Karpas-422 (cell line): Measurements from ENCODE around the gene SH3BP1. TPM values are rescaled to one million over a fixed set of nuclear protein-coding genes. Genes with fewer than 3 reads are reported as not detected.
A peak's percentile ranks its signal among the peaks of the same experiment; 100 is the strongest.
"Not testable (repeated sequence)": the region's sequence is repeated elsewhere in the genome, so short reads cannot be mapped to it uniquely, and the experiment has no call there.

Experiments
- DNase-seq: peaks from one replicate; pipeline ENCODE4 v3.0.0-alpha.2; 2015
- H2AFZ ChIP-seq: fragments of 200-600 bp; sonication (generic); 2 replicates; pipeline ENCODE4 v1.6.1; 2014; ENCODE audit warnings: antibody characterized with exemption, low read length, mixed read lengths
- H3K27ac ChIP-seq: fragments of 200-600 bp; sonication (generic); 2 replicates; pipeline ENCODE4 v1.5.1; 2014; ENCODE audit warnings: mild to moderate bottlenecking, low read length, moderate library complexity
- H3K27me3 ChIP-seq: fragments of 200-600 bp; sonication (generic); 2 replicates; pipeline ENCODE4 v1.6.1; 2014; ENCODE audit warnings: low read length, mixed read lengths
- H3K36me3 ChIP-seq: fragments of 200-600 bp; sonication (generic); 2 replicates; pipeline ENCODE4 v1.6.1; 2014; ENCODE audit warnings: low read length, mixed read lengths; ENCODE audit not compliant: insufficient read depth
- H3K4me1 ChIP-seq: fragments of 200-600 bp; sonication (generic); 2 replicates; pipeline ENCODE4 v1.6.1; 2014; ENCODE audit warnings: mild to moderate bottlenecking, low read length, mixed read lengths
- H3K4me2 ChIP-seq: fragments of 200-600 bp; sonication (generic); 2 replicates; pipeline ENCODE4 v1.6.1; 2014; ENCODE audit warnings: low read length, low read depth, mild to moderate bottlenecking; ENCODE audit not compliant: poor library complexity, severe bottlenecking
- H3K4me3 ChIP-seq: fragments of 200-600 bp; sonication (generic); 2 replicates; pipeline ENCODE4 v1.5.1; 2014; ENCODE audit warnings: mild to moderate bottlenecking, antibody characterized with exemption, low read length, mixed read lengths
- H3K79me2 ChIP-seq: fragments of 200-600 bp; sonication (generic); 2 replicates; pipeline ENCODE4 v1.6.1; 2014; ENCODE audit warnings: mild to moderate bottlenecking, low read length, mixed read lengths
- H3K9ac ChIP-seq: fragments of 200-600 bp; sonication (generic); 2 replicates; pipeline ENCODE4 v1.6.0; 2014; ENCODE audit warnings: low read length
- H3K9me2 ChIP-seq: fragments of 200-600 bp; sonication (generic), shearing (Covaris generic); replicated peaks from 2 replicates; pipeline ENCODE4 v1.6.0; 2014; ENCODE audit warnings: mild to moderate bottlenecking, low read length, moderate library complexity; ENCODE audit not compliant: insufficient read depth
- H3K9me3 ChIP-seq: fragments of 300-700, 200-600 bp; sonication (generic); 2 replicates; pipeline ENCODE4 v1.6.1; 2014; ENCODE audit warnings: low read length, mixed read lengths
- H4K20me1 ChIP-seq: fragments of 200-600 bp; sonication (generic); 2 replicates; pipeline ENCODE4 v1.6.1; 2014; ENCODE audit warnings: mild to moderate bottlenecking, antibody characterized with exemption, low read length, low read depth; ENCODE audit not compliant: insufficient read depth
- total RNA-seq: library from RNA; depleted of rRNA; stranded (reverse); fragments of >200 nt; shearing (Covaris generic); gene quantifications from 2 replicates; pipeline ENCODE4 v1.2.3, GENCODE V29; 2014; ENCODE audit warnings: low replicate concordance

SH3BP1 gene
- total RNA-seq, 1 experiment from 2014 or later = 43.2 TPM

DNA sequence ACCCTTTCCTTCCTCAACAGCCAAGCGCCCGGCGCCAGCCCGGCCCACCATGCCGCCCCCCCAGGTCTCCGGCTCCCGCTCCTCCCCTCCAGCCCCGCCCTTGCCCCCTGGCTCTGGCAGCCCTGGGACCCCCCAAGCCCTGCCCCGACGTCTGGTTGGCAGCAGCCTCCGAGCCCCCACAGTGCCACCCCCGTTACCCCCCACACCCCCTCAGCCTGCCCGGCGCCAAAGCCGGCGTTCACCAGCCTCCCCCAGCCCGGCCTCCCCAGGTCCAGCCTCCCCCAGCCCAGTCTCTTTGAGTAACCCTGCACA, 15.7 kb downstream of the SH3BP1 start:
- Histone ChIP-seq H3K27me3 (no peaks in the 10 kb centered on the region), H3K9ac (no peak overlapping the region), H3K79me2 (peaks cover 12% of the 10 kb centered on the region), H3K4me1 (peaks cover 23% of the 10 kb centered on the region), H3K9me2 (no peaks in the 10 kb centered on the region), H3K9me3 (no peaks in the 10 kb centered on the region), H4K20me1 (peaks cover 11% of the 10 kb centered on the region), H3K4me2 (no peak overlapping the region), H3K27ac (no peak overlapping the region), H2AFZ (no peak overlapping the region), H3K4me3 (no peak overlapping the region), H3K36me3 (peaks cover 12% of the 10 kb centered on the region)
- no peak for DNase-seq

DNA sequence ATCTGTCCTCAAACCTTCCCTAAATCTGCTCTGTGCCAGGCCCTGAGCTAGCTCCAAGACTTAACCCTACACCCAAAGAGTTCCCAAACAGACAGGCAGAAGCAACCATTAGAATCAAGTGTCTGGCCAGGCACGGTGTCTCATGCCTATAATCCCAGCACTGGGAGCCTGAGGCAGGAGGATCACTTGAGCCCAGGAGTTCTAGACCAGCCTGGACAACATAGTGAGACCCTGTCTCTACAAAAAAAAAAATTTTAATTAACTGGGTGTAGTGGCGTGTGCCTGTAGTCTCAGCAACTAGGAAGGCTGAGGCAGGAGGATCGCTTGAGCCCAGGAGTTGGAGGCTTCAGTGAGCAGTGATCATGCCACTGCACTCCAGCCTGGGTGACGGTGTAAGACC, 17.1 kb downstream of the SH3BP1 start:
- H3K9ac ChIP-seq, H2AFZ ChIP-seq, H3K9me2 ChIP-seq, H3K9me3 ChIP-seq, H3K4me3 ChIP-seq, DNase-seq, H3K27me3 ChIP-seq, H3K36me3 ChIP-seq, H3K4me2 ChIP-seq: not testable (repeated sequence)
- H3K27ac ChIP-seq = peak overlapping the region; percentile 98
- H3K4me1 ChIP-seq = peaks cover 37% of the 10 kb centered on the region
- H3K79me2 ChIP-seq = peaks cover 26% of the 10 kb centered on the region
- H4K20me1 ChIP-seq = peaks cover 24% of the 10 kb centered on the region

DNA sequence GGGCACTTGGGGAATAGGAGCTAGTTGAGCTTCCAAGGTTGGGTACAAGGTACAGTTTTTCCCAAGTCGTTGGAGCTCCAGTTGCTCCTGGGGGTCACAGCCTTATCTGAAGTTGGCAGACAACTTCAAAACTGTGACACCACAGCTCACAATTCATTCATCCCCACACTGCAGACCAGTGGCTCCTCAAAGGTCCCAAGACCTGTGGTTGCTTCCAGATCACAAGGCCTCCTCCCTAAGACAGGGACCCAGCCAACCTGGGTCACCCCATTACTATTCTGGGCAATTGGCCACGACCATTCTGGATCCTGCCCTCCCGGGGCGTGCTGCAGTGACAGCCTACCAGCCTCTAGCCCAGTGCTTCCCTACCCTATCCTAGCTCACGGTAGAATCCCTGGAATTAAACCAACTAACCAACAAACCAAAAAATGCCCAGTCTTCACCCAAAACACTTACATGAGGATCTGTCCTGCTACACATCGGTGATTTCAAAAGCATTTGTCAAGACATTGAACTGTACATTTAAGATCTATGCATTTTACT, 18.2 kb downstream of the SH3BP1 start:
- peak overlapping the region; percentile 98 for H3K27ac ChIP-seq
- H3K27me3 ChIP-seq = no peaks in the 10 kb centered on the region
- peaks cover 31% of the 10 kb centered on the region for H4K20me1 ChIP-seq
- H3K9ac ChIP-seq = peak overlapping the region; percentile 78
- H3K4me1 ChIP-seq = peaks cover 43% of the 10 kb centered on the region
- no peaks in the 10 kb centered on the region for H3K9me3 ChIP-seq
- peak overlapping the region; percentile 72 for H3K4me3 ChIP-seq
- H2AFZ ChIP-seq = peak overlapping the region; percentile 38
- H3K79me2 ChIP-seq = peaks cover 36% of the 10 kb centered on the region
- no peak for DNase-seq
- H3K36me3 ChIP-seq = peaks cover 3% of the 10 kb centered on the region; the same call in 1 of the 2 replicates
- no peaks in the 10 kb centered on the region for H3K9me2 ChIP-seq
- H3K4me2 ChIP-seq = peak overlapping the region; percentile 99

DNA sequence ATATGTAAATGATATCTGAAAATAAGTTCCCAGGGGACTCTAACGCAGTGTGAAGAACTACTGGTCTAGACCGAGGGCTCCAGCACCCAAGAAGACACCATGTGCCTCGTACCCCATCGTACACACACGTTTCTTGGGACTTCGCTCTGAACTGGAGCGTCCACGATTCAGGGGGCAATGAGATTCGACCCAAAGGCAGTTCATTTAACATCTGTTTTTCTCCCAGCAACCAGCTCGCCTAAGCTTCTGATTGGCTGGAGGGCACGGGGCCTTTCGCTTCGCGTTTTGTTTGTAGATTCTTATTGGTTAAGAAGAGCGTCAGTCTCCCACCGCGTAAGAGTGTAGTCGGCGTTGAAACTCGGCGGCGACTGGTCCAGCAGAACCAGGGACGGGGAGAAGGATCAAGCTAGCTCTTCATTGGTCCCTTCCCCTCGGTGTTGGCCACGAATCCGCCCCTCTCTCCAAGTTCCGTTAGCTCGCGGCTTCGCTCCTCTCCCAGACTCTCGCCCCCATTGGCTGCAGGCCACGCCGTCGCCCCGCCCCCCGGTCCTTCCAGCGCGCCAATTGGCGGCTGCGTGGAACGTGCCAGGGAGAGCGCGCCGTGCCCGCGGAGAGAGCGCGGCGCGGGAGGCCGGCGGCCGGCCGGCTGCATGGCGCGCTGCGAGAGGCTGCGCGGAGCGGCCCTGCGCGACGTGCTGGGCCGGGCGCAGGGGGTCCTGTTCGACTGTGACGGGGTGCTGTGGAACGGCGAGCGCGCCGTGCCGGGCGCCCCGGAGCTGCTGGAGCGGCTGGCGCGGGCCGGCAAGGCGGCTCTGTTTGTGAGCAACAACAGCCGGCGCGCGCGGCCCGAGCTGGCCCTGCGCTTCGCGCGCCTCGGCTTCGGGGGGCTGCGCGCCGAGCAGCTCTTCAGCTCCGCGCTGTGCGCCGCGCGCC, 18.9 kb downstream of the SH3BP1 start, which contains the start of gene PDXP:
TSS of gene PDXP (plus strand) at position 591 of the 933 bp plus-strand sequence. CDS start at position 651, 60 bp downstream.
- Histone ChIP-seq H3K4me2 (peak within 1 kb of the TSS; percentile 99), H3K9me2 (no peaks in the 10 kb centered on the region), H2AFZ (peak within 1 kb of the TSS; percentile 38), H4K20me1 (peaks cover 33% of the 10 kb centered on the region), H3K4me1 (peaks cover 43% of the 10 kb centered on the region), H3K9me3 (no peaks in the 10 kb centered on the region), H3K27ac (peak within 1 kb of the TSS; percentile 98), H3K9ac (peak within 1 kb of the TSS; percentile 87), H3K79me2 (peaks cover 39% of the 10 kb centered on the region), H3K27me3 (no peaks in the 10 kb centered on the region), H3K36me3 (peaks cover 3% of the 10 kb centered on the region; the same call in 1 of the 2 replicates), H3K4me3 (peak within 1 kb of the TSS; percentile 78)
- DNase-seq = peak; percentile 99

DNA sequence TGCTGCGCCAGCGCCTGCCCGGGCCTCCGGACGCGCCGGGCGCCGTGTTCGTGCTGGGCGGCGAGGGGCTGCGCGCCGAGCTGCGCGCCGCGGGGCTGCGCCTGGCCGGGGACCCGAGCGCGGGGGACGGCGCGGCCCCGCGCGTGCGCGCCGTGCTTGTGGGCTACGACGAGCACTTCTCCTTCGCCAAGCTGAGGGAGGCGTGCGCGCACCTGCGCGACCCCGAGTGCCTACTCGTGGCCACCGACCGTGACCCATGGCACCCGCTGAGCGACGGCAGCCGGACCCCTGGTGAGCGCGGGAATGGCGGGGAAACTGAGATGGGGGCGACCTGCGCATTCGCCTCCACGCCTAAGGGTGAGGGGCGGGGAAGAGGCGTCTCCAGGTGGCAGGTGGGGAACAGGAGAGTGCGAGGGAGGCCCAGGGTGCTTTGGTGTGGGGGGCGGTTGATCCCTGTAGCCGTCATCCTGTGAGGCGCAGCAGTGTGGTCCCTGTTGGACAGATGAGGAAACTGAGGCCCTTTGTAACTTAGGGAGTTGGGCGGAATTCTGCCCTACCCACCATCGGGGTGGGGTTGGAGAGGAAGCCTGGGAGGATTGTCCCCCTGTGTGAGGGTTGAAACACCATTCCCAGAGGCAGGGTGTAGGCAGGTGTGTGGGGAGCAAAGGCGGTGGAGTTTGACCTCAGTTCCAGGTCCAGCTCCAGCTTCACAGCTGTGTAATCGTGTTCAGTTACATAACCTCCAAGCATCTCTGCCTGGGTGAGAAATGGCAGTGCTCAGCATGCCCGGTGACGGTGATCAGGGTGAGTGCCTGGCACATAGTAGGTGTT, 19.8 kb downstream of the SH3BP1 start:
- H3K9ac ChIP-seq = peak overlapping the region; percentile 87
- peak overlapping the region; percentile 78 for H3K4me3 ChIP-seq

DNA sequence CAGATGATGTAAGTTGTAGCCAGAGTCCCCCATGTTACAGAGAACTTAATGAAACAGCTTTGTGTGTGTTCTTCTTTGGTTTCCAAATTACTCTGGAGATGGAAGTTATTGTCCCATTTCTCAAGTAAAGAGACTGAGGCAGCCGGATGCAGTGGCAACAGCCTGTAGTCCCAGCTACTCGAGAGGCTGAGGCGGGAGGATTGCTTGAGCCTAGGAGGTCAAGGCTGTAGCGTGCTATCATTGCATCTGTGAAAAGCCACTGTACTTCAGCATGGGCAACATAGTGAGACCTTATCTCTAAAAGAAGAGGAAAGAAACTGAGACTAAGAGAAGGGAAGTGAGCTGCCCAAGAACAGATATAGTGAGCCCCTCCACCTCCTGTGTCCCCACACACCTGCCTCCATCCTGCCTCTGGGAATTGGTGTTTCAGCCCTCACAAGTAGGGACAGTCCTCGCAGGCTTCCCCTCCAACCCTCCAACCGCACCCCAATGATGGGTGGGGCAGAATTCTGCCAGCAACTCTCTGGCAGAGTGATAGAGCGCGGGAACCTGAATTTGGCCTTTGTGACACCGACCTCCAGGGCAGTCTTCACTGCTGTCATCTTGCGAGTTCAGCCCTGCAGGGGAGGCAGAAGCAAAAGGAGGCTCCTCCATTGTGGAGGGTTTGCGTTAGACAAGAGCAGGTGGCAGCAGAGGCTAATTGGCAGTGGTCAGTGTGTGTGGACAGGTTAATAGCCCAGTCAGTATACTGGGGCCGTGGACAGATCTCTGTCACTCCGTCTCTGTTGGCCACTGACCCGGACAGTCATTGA, 20.6 kb downstream of the SH3BP1 start:
- Histone ChIP-seq H3K4me3 (peak overlapping the region; percentile 78), H4K20me1 (peaks cover 49% of the 10 kb centered on the region), H3K4me2 (peak overlapping the region; percentile 96), H3K9ac (peak overlapping the region; percentile 87), H3K9me3 (no peaks in the 10 kb centered on the region), H3K27me3 (no peaks in the 10 kb centered on the region), H3K4me1 (peaks cover 43% of the 10 kb centered on the region), H3K36me3 (peaks cover 3% of the 10 kb centered on the region), H2AFZ (no peak overlapping the region), H3K79me2 (peaks cover 55% of the 10 kb centered on the region), H3K27ac (peak overlapping the region; percentile 70), H3K9me2 (no peaks in the 10 kb centered on the region)
- DNase-seq = no peak

More for the DNA sequence above, 19.8 kb downstream of the SH3BP1 start:
- Histone ChIP-seq H3K79me2 (peaks cover 46% of the 10 kb centered on the region), H3K27ac (peak overlapping the region; percentile 71), H4K20me1 (peaks cover 41% of the 10 kb centered on the region), H3K27me3 (no peaks in the 10 kb centered on the region), H3K4me1 (peaks cover 43% of the 10 kb centered on the region), H3K4me2 (peak overlapping the region; percentile 96), H3K9me3 (no peaks in the 10 kb centered on the region), H3K36me3 (peaks cover 3% of the 10 kb centered on the region; the same call in 1 of the 2 replicates), H3K9me2 (no peaks in the 10 kb centered on the region), H2AFZ (no peak overlapping the region)
- DNase-seq = peak; percentile 75

DNA sequence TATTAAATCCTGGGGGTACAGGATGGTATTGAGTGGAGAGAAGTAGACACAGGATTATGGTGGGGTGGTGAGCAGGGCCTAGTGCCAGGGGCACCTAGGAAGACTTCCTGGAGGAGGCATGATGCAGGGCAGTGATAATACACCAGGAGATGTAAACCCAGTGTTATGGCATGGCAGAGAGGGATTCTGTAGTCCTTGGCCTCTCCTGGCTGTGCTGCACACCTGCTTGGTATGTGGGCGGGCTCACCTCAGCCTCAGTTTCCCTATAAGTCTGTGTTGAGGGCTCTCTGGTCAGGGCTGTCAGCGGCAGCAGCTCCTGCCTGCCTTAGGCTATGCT, 21.2 kb downstream of the SH3BP1 start:
- Histone ChIP-seq H3K36me3 (peaks cover 3% of the 10 kb centered on the region), H2AFZ (no peak overlapping the region), H3K9ac (peak overlapping the region; percentile 87), H3K4me3 (peak overlapping the region; percentile 78), H3K4me1 (peaks cover 43% of the 10 kb centered on the region), H3K9me3 (no peaks in the 10 kb centered on the region), H4K20me1 (peaks cover 55% of the 10 kb centered on the region), H3K27me3 (no peaks in the 10 kb centered on the region), H3K4me2 (peak overlapping the region; percentile 96), H3K9me2 (no peaks in the 10 kb centered on the region), H3K79me2 (peaks cover 60% of the 10 kb centered on the region), H3K27ac (peak overlapping the region; percentile 70; the same call in 1 of the 2 replicates)
- no peak for DNase-seq
